HK-2 (cell line): ENCODE data around the gene KLHL33.
A peak's percentile ranks its signal among the peaks of the same experiment; 100 is the strongest.
"Not testable (repeated sequence)": the region's sequence is repeated elsewhere in the genome, so short reads cannot be mapped to it uniquely, and the experiment has no call there.

Experiments
- DNase-seq: peaks from one replicate; pipeline ENCODE4 v3.0.0-alpha.2; 2018; ENCODE audit not compliant: unreplicated experiment

KLHL33 gene

DNA sequence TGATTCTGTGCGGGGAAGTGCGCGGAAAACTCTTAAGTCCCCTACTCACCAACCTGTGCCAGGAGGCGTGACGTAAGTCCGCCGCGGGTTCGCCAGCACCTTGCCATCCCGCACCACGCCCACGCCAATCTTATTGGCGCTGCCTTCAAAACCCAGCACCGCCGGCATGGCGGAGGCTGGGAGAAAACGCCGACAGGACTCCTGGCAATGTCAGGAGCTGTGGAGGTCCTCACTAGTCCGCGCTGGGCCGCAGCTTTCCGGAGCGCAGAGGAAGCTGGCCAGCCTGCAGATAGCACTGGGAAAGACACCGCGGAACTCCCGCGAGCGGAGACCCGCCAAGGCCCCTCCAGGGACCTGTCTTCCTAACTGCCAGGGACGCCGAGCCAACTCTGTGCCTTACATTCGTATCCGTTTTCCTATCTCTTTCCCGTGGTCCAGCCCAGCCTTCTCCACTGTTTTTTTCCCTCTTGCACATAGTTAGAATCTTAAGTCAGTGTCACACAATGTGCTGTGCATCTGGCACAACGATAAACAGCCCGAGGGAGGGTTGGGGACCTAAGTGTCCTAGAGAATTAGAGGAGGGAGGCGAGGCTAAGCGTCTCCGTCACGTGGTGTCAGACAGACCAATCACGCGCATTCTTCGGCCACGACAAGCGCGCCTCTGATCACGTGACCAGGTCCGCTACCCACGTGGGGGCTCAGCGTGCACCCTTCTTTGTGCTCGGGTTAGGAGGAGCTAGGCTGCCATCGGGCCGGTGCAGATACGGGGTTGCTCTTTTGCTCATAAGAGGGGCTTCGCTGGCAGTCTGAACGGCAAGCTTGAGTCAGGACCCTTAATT lies 18.8 kb upstream of the KLHL33 start, which contains the start of the genes APEX1 and OSGEP:
TSS of gene APEX1 (plus strand) at position 711 of the 839 bp plus-strand sequence. CDS start 420 bp downstream, outside the sequence.
TSS of gene OSGEP (minus strand) at position 297 of the 839 bp plus-strand sequence. CDS start at position 168, 129 bp downstream.
- DNase-seq, result peak; percentile 97

DNA sequence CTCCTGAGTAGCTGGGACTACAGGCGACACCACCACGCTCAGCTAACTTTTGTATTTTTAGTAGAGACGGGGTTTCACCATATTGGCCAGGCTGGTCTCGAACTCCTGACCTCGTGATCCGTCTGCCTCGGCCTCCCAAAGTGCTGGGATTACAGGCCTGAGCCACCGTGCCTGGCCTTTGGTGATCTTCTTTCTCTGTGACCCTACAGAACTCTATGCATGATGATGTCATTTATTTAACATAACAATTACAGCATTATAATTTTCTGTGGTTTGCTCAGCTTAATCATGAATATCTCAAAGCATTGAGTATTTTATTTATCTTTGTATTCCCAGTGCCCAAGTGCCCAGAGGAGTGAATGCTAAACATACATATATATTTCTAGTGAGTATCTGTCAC lies 16.9 kb upstream of the KLHL33 start:
- DNase-seq, result not testable (repeated sequence)

DNA sequence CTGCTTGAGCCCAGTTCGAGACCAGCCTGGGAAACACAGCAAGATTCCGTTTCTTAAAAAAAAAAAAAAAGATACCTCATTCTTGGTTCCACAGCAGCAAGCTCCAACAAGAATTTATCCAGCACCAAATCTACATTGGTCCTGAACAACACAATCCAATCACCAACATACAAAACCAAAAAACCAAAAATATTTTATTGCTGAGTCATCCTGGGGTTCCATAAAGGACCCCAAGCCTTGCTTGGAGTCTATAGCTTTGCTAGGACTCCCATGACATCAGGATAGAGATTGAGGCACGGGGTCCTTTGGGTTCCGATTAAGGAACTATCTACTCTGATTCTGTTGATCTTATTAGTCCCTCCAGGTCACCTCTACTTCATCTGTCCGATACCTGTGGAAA lies 10.9 kb upstream of the KLHL33 start:
- no peak for DNase-seq

DNA sequence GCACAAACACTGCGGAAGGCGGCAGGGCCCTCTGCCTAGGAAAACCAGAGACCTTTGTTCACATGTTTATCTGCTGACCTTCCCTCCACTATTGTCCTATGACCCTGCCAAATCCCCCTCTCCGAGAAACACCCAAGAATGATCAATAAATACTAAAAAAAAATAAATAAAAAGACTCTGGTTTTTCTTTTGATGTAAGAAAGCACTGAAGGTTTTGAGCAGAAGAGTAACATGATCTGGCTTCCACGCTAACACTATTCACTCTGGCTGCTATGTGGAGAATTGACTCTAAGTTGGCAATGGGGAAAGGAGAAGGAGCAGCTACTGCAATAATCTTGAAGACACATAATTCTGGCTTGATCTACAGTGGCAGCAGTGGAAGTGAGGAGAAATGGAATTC lies 7.7 kb upstream of the KLHL33 start:
- not testable (repeated sequence) for DNase-seq

DNA sequence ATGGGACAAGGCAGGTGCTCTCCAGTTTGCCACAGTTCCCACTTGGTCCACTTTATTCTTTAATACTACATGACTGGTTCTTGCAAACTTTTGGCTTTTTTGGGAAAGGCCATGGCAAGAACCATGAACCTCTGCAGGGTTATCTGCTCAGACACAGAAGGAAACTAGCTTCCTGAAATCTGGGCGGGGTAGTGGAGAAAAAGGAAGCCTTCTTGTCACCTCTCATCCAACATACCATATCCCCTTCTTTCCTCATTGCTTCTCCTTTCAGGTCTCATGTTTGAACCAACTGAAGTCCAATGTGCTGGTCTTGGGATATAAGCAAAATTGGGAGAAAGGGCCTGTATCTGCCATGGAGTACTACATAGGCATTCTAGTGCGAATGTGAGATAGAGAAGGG lies 5.5 kb upstream of the KLHL33 start:
- no peak for DNase-seq

DNA sequence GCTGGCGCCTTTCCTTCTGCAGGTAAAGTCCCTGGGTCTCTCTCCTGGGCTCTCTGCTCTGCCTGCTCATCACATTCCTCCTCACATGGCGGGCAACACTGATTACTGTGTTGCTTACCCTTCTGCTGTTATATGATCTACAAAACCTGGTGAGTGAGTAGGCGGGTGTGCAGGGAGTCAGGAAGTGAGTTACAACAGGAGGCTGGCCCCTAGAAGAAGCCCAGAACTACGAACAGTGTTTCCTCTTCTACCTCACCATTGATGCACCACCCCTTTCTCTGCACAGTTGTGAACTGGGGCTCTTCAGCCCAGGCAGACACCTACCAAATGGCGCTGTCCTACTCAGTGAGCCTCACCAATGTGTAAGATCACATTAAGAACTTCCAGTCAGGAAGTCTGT lies 4.9 kb upstream of the KLHL33 start:
- DNase-seq, result no peak

DNA sequence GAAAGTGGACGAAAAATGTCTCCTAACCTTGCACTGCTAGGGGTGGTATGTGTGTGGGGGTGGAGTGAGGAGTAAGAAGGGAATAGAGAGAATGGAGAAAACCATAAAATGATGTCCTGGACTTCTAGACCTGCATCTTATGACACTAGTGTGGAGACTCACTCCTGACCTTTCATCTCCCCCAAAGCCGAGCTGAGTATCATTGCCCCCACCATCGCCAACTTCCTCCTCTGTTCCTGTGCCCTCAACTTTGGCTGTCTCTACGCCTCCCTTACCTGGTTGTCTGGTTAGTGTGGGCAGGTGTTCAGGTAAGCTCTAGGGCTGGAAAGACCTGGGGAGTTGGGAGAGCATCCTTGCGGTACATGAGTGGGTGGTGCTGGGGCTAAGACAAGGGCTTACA lies 4.5 kb upstream of the KLHL33 start:
- no peak for DNase-seq

DNA sequence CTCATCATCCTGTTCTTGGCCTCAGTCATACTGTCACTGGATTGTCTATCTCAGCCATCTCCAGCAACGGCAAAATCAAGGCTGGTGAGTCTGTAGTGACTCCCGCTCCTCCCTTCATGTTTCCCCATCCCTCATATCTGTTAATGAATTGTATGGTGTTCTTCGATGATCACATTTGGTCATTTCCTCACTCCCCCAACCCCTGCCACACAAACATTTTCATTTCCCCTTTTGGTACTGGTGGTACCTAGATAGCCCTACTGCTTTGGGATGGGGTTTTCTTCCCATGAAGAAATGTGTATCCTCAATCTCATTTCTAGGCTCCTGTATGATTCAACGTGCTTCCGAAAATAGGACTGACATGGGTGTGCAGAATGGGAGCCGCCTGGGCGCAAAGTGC lies 2.7 kb upstream of the KLHL33 start:
- no peak for DNase-seq

DNA sequence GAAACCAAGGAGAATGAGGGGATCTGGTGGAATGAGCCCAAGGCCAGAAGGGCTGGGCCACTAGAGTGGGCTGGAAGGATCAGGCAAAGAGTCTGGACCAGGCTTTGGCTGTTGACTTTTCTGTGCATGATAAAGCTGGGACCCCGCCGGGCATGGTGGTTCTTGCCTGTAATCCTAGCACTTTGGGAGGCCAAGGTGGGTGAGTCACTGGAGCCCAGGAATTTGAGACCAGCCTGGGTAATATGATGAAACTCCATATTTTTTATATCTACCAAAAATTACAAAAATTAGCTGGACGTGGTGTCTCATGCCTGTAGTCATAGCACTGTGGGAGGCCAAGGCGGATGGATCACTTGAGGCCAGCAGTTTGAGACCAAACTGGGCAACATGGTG lies 393 bp upstream of the KLHL33 start:
- no peak for DNase-seq

DNA sequence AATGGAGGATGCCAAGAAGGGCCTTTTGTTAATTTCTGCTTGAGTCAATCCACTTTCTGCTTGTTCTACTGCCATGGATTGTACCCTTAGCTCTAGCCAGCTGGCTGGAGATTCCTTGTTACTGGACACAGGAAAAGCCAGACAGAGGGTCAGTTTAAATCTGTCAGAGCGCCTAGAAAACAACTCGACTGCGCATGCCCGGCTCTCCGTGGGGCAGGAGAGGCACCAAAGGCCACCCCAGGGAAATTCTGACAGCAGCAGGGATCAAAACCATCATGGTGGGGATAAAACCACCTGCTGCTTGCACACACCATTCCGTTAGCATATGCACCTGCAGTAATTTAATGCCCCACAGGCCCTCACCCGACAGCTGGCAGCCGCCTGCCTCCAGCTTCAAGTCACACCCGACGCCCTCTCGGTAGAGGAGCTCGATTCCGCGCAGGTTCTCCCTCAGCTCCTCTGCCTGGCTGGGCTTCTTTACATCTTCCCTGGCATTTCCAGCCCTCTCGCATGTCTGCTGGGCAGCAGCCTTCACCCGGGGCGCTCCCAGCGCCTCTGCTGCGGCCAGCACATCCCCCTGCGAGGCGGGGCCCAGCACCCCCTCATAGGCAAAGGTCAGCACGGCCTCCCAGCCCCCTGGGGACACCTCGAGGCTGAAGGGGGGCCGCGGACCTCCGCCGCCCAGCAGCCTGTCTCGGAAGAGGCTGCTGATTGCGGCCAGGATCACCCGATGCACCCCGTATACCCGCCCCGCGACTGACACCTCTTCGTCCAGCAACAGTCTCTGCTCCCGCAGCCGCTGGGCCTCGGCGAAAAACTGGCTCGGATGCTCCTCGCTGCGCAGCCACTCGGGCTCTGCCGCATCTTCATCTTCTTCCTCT lies 1.0 kb downstream of the KLHL33 start:
- DNase-seq, result no peak

DNA sequence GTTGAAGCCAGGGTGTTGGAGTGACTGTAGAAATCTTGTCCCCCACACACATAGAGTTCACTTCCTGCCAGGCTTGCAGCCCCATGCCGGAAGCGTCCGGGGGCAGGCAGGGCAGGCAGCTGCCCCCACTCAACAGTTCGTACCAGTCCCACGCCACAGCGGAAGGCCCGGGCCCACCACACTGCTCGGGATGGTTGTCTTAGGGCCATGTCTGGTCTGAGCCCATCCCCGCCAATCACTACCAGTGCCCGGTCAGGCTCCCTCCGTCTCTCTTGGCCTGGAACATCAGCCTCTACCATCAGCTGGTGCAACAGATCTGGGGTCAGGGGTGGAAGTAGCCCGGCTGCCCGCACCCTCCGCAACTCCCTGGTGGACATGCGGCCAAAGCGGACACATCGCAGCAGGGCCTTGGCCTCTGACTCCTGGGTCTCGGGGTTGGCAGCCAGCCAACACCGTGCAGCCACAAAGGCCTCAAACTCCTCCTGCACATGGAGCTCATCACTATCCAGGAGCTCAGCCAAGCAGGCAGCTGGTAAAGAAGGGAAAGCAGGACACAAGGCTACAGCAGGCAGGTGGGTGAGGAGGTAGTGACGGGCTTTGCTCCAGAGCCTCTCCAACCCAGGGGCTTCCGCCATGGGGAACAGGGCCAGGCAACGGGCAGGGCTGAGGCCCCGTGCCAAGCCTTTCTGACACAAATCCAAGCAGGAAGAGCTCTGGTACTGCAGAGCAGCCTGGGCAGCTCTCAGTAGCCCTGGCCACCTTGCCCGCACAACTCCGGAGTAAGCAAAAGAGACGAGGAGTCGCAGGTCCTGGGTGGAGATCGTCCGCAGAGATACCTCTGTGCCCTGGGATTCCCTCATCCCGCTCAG lies 5.9 kb downstream of the KLHL33 start:
- no peak for DNase-seq

DNA sequence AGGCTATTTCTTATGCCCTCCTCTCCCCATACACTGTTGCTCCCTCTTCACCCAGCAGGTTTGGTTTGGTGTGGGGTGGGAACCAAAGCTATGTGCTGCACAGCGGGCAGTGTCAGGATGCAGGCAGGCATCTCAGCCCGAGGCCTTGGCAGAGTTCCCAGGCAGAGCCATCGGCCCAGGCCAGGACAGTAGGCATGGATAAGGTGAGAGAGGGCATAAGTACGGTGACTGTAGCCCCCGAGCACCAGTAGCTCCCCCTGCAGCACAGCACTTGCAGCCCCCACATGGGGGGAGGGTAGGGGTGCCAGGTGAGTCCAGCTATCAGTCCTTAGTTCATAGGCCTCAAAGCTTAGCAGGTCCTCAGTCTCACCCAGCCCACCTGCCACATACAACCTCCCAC lies 7.2 kb downstream of the KLHL33 start:
- no peak for DNase-seq

DNA sequence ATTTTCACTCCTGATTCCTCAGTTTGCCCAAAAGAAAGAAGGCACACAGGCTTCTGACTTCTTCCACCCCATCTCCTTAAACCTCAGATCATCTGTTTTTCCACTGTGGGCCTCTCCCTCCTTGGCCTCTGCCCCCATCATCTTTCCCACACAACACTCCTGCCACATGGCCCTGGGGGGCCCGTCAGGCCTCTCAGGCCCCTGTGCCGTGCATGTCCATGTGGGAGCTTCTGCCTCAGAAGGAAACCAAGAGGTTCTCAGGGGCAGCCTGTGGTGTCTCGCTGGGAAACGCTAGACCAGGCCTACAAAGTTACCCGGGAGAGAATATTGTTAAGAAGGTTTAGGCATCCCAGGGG lies 8.0 kb downstream of the KLHL33 start:
- no peak for DNase-seq

DNA sequence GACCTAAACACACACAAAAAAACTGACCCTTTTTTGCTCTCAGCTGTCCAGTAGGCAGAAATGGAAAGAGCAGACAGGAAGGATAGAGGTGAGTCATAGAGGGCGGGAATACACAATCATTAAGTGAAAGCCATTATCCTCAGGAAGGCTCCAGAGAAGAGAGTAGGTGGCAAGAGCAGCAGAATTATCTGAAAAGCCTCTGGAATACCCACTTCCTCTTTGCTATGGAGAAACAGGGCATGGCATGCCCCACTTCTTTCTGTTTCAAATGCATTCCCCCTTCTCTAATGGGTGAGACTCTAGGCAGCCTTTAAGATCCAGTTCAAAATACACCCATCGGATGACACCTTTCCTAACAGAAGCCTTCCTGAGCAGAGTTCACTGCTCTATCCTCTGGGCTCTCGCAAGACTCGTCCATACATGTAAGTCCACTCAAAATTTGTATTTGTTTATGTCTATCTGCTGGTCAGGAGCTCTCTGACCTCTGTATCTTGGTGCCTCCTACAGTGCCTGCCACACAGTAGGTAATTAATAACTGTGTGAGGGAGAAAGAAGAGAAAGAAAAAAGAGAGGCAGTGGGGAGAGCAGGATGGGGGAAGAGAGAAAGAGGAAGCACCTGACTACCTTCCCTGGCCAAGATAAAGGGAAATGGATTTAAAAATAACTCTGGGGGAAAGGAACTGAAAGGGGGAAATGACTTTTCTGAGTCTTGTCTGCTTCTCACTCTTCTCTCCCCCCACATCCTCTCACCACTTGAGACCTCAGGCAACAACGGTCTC lies 8.5 kb downstream of the KLHL33 start:
- peak; percentile 20 for DNase-seq

DNA sequence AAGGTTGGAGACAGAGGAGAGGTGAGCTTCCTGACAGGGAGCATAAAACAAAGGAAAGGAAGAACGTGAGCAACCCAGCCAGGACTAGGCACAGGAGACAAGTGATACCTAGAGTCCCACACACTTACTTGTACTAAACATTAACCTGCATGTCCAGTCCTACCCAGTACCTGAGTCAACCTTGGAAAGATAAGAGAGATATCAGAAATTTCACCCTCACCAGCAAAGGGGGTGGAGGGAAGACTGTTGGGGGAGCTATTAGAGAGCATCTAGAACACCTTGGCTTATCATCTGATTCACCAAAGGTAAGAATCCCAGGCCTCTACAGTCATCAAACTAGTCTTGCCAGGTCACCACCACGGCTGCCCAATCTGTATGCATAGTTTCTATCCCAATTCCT lies 11.1 kb downstream of the KLHL33 start:
- no peak for DNase-seq

DNA sequence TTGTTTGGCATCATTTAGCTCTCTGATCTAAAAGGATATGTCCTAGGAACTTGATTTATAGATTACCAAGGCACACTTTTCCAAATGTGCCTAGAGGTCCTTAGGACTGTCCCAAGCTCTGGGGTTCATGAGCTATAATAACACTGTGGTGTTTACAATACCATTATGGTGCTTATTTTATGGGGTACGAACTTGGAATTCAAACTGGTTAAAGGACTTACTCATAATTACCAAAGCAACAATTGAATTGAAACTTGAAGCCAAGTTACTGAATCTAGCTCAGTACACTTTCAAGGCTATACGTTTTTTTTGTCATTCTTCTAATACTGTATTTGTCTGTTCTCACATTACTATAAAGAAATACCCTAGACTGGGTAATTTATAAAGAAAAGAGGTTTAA lies 13.1 kb downstream of the KLHL33 start:
- no peak for DNase-seq

DNA sequence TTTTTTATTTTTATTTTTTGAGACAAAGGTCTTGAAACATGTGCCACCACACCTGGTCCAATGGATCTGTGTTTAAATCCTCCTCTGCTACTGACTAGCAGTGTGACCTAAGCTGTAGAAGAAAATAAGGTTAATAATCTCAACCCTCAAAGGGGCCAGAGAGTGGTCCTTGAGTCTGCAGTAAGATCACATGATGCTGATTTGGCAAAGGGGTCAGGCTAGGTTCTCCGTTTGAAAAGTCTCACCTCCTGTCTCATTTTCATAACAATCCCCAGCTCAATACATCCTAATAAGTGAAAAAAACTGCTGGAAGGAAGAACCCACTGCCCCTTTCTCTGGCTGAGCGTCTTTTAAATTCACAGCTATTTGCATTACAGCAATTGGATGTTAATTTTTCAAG lies 14.7 kb downstream of the KLHL33 start:
- DNase-seq, result no peak

DNA sequence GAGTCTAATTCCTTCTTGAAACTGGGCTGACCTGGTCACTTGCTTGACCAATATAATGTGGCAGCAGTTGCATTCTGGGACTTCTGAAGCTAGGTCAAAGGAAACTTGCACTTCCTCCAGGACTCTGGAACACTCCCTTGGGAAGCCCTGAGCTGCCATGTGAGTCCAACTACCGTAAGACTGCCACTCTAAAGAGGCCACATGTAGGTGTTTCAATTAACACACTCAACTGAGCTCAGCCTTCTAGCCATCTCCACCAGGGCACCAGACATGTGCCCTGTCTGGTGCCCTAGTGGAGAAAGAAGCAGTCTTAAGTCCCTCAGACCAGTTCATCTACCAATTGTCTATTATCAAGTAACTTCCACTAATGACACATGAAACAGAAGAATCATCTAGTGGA lies 16.5 kb downstream of the KLHL33 start:
- DNase-seq, result no peak

DNA sequence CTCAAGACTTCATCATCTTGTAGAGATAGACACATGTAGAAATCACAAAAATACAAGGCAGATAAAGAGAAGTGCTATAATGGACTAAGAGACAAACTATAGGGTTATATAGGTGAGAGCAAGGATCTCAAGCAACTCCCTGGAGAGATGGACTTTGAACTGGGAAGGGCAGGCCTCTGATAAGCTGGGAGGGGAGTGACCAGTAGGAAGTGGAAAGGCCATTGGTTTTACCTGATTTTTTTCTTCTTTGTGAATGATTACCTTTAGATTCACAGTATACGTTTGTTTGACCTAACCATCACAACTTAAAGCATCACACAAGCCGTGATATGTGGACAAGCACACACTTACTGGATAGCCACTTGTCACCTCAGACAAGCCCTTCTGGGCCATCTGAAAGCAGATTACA lies 17.5 kb downstream of the KLHL33 start:
- DNase-seq, result no peak

DNA sequence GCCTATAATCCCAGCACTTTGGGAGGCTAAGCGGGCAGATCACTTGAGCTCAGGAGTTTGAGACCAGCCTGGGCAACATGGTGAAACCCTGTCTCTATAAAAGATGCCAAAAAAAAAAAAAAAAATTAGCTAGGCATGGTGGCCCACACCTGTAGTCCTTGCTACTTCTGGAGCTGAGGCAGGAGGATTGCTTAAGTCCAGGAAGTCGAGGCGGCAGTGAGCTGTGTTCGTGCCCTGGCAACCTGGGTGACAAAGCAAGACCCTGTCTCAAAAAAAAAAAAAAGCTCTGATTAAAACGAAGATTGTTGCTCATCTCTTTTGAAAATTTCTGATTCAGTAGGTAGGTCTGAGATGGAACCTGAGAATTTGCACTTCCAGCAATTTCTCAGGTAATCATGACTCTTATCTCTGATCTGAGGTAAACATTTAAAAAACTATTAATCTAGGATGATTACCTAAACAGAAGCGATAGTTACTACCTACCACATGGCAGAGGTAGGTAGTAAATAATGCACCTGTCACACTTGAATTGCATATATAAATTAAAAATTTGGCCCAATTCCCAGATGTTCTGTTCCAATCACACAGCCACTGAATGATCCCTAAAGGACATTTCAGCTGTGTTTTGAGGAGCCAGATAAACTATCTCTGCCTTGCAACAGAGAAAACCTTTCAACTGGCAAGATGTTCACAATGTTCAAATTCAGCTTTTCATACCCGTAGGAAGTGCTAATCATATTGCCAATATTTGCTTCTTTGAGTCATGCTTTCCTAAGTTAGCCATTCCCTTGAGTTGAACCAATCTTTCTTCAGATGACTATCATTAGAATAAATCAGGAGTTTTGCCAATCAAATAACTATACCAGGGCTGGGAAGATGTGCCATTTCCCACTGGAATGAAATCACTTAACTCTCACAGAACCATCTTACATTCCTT lies 18.4 kb downstream of the KLHL33 start:
- DNase-seq, result no peak
